ENCODE results near the gene PTPRG. TPM values are rescaled to one million over a fixed set of nuclear protein-coding genes. Genes with fewer than 3 reads are reported as not detected.

The PTPRG gene
- total and polyA plus RNA-seq, 2 of the 13 experiments (the other 11 are each of a cell fraction or from before 2014, with no cell fraction given): 8.0 to 25.3 TPM

DNA sequence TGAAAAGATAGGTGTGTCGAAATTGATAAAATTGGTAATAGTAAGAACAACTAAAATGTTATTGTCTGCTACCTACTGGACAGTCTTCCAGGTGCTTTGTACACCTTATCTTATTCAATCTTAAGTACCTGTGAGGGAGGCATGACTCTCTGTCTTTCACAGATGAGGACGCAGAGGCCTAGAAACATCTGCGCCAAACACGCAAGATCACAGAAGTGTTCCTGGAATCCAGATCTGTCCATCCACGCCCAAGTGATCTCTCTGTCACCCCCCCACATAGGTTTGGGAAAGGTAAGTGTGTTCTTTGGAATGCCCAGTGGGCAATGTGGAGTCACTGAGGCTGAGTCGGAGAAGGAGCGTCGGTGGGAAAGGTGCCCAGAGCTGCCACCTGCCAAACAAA lies 34.4 kb upstream of the PTPRG start:
- intact Hi-C loops (cut with micrococcal nuclease; ENCODE audit: unreplicated experiment) (no loop called here), in situ Hi-C loops (cut with HindIII; ENCODE audit: extremely low pct_ligation_motif_present, low pct_unique_long_range_greater_than_20kb) (no loop called here)
- WGBS (ENCODE audit: low lambda C conversion rate): 69% methylated on average over 8 of the region's 8 CpGs
- Histone ChIP-seq H3K4me1 (ENCODE audit: insufficient read depth, low read length) (peaks cover 17% of the 10 kb centered on the region; the same call in 1 of the 2 replicates), H3K36me3 (replicated peaks in 1 of 2; ENCODE audit: control insufficient read depth in 1 of 2, insufficient read depth in 2 of 2, low read length in 2 of 2) (no peaks in the 10 kb centered on the region), H3K9ac (ENCODE audit: insufficient read depth, low read depth, low read length) (no peak overlapping the region), H3K27ac (ENCODE audit: extremely low read length, insufficient read depth, low read length) (no peak overlapping the region), H3K79me2 (ENCODE audit: insufficient read depth, low read length) (no peaks in the 10 kb centered on the region), H3K4me3 (replicated peaks in 1 of 3; ENCODE audit: insufficient read depth in 1 of 3, low read depth in 2 of 3, low read length in 3 of 3) (no peak overlapping the region), H2AFZ (ENCODE audit: low read length) (no peak overlapping the region), H3K4me2 (ENCODE audit: low read depth, low read length) (no peak overlapping the region), H4K20me1 (ENCODE audit: insufficient read depth, low read length) (no peaks in the 10 kb centered on the region), H3K9me3 (ENCODE audit: low read length) (no peaks in the 10 kb centered on the region), H3K27me3 (ENCODE audit: control insufficient read depth in 1 of 2, insufficient read depth in 2 of 2, low read length in 2 of 2) (no peaks in the 10 kb centered on the region)
- DNase-seq (ENCODE audit: low spot score): no peak
- no TSS peak for BruUV-seq (replicated peaks)
- ChIA-PET POLR2A (no interaction called here), CTCF (ENCODE audit: low intra/inter-chr PET ratio, low total read pairs) (no interaction called here)
- FAIRE-seq: no peak
- no peak for TF ChIP-seq ZNF10 (CRISPR knock-in tag; IDR thresholded peaks at IDR 0.05; ENCODE audit: borderline replicate concordance, low read depth)
- TF ChIP-seq, protein P1, sequence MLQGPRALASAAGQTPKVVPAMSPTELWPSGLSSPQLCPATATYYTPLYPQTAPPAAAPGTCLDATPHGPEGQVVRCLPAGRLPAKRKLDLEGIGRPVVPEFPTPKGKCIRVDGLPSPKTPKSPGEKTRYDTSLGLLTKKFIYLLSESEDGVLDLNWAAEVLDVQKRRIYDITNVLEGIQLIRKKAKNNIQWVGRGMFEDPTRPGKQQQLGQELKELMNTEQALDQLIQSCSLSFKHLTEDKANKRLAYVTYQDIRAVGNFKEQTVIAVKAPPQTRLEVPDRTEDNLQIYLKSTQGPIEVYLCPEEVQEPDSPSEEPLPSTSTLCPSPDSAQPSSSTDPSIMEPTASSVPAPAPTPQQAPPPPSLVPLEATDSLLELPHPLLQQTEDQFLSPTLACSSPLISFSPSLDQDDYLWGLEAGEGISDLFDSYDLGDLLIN (CRISPR knock-in tag; IDR thresholded peaks at IDR 0.05; ENCODE audit: borderline replicate concordance): no peak
- TF ChIP-seq, protein P2, sequence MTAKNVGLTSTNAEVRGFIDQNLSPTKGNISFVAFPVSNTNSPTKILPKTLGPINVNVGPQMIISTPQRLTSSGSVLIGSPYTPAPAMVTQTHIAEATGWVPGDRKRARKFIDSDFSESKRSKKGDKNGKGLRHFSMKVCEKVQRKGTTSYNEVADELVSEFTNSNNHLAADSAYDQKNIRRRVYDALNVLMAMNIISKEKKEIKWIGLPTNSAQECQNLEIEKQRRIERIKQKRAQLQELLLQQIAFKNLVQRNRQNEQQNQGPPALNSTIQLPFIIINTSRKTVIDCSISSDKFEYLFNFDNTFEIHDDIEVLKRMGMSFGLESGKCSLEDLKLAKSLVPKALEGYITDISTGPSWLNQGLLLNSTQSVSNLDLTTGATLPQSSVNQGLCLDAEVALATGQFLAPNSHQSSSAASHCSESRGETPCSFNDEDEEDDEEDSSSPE (CRISPR knock-in tag; IDR thresholded peaks at IDR 0.05): no peak
- no peak for TF ChIP-seq ZNF20 (CRISPR knock-in tag; IDR thresholded peaks at IDR 0.05)
- no peak for TF ChIP-seq SETDB1 (CRISPR knock-in tag; IDR thresholded peaks at IDR 0.05; ENCODE audit: borderline replicate concordance)
- TF ChIP-seq MEF2D (CRISPR knock-in tag; IDR thresholded peaks at IDR 0.05): no peak
- TF ChIP-seq, protein P3, sequence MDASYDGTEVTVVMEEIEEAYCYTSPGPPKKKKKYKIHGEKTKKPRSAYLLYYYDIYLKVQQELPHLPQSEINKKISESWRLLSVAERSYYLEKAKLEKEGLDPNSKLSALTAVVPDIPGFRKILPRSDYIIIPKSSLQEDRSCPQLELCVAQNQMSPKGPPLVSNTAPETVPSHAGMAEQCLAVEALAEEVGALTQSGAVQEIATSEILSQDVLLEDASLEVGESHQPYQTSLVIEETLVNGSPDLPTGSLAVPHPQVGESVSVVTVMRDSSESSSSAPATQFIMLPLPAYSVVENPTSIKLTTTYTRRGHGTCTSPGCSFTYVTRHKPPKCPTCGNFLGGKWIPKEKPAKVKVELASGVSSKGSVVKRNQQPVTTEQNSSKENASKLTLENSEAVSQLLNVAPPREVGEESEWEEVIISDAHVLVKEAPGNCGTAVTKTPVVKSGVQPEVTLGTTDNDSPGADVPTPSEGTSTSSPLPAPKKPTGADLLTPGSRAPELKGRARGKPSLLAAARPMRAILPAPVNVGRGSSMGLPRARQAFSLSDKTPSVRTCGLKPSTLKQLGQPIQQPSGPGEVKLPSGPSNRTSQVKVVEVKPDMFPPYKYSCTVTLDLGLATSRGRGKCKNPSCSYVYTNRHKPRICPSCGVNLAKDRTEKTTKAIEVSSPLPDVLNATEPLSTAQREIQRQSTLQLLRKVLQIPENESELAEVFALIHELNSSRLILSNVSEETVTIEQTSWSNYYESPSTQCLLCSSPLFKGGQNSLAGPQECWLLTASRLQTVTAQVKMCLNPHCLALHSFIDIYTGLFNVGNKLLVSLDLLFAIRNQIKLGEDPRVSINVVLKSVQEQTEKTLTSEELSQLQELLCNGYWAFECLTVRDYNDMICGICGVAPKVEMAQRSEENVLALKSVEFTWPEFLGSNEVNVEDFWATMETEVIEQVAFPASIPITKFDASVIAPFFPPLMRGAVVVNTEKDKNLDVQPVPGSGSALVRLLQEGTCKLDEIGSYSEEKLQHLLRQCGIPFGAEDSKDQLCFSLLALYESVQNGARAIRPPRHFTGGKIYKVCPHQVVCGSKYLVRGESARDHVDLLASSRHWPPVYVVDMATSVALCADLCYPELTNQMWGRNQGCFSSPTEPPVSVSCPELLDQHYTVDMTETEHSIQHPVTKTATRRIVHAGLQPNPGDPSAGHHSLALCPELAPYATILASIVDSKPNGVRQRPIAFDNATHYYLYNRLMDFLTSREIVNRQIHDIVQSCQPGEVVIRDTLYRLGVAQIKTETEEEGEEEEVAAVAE (CRISPR knock-in tag; IDR thresholded peaks at IDR 0.05; ENCODE audit: borderline replicate concordance): no peak
- TF ChIP-seq AHR (CRISPR knock-in tag; IDR thresholded peaks at IDR 0.05): no peak
- TF ChIP-seq, protein P4, sequence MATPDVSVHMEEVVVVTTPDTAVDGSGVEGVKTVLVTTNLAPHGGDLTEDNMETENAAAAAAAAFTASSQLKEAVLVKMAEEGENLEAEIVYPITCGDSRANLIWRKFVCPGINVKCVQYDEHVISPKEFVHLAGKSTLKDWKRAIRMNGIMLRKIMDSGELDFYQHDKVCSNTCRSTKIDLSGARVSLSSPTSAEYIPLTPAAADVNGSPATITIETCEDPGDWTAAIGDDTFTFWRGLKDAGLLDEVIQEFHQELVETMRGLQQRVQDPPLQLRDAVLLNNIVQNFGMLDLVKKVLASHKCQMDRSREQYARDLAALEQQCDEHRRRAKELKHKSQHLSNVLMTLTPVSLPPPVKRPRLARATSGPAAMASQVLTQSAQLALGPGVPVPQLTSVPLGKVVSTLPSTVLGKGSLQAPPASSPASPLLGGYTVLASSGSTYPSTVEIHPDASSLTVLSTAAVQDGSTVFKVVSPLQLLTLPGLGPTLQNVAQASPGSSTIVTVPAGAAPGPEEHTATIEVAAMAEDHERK (CRISPR knock-in tag; IDR thresholded peaks at IDR 0.05; ENCODE audit: low read depth): no peak
- TF ChIP-seq NFE2L1 (CRISPR knock-in tag; IDR thresholded peaks at IDR 0.05; ENCODE audit: borderline replicate concordance): no peak
- TF ChIP-seq HNF4A (CRISPR knock-in tag; IDR thresholded peaks at IDR 0.05): no peak
- no peak for ATAC-seq

Data from HepG2 (cell line).